IPS DF 19.7 (cell line): ENCODE data around the gene GPR176.

ENCODE experiments used
- DNase-seq: peaks from one replicate; pipeline ENCODE4 v3.0.0-alpha.2; 2013; ENCODE audit warnings: low read depth, low spot score

The GPR176 gene

DNA sequence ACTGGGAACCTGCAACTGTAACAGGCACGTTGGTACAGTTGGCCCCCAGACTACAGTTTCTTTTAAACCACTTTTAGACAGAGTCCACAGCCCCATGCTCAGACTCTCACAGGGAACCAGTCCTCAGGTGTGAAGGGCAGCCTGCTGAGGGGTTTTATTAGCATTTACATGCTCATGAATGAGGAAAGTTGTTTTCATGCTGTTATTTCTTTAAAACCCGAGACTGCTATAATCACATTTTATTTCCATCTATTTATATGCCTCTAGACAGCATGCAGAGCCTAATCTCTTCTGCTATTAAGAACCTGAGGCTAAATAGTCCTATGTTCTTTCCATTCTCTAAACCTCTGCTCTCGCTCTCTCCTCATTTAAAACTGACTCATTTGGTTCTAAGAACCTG, 111.2 kb downstream of the GPR176 start:
- no peak for DNase-seq

DNA sequence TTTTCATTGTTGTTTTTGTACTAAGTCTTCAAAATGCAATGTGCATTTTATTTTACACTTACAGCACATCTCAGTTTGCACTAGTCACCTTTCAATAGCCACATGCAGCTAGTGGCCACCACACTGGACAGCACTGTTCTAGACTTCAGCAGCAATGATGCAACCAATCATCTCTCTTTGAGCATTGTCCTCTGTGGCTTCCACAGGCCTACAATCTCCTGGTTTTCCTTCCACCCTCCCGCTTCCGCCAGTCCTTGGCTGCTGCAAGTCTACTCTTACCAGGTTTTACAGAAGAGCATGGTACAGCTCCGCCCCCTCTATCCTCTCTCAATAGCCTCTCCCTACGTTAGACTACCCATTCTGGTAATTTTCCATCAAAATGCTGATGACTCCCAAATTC, 112.3 kb downstream of the GPR176 start:
- DNase-seq, result no peak

- DNase-seq, result no peak
Observed at GRCh38 chr15:39804026-39804425, 116.0 kb downstream of the GPR176 start.

GRCh38 chr15:39803016-39803415, 117.0 kb downstream of the GPR176 start:
- DNase-seq, result no peak

DNA sequence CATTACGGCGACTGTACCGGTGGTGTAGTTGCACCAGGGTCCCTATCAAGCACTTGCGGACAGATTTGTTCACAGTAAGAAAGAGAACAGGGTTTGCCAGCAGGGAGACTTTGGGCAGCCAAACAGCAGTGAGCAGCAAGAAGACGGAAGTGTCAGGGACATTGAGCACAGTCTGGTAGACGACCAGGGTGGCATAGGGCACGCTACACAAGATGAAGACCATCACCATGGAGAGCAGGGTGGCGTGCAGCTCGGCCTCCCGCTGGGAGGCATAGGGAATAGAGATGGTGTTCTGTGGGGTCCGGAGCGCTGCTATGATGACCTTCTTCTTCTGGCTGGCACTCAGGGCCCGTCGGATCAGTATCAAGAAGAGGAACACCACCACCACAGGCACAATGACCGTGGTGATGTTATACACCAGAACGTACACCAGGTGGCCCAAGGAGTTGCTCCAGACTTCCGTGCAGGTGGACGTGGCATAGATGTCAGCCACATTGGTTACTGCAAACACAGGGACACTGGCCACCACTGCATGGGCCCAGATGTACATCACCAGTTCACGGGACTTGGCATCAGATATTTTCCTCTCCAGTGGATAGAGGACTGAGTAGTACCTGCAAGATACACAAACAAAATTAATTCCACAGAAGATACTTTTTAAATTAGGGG, 118.3 kb downstream of the GPR176 start:
- no peak for DNase-seq

GRCh38 chr15:39799552-39800011, 120.5 kb downstream of the GPR176 start:
- no peak for DNase-seq

- DNase-seq, result no peak
Observed at GRCh38 chr15:39798382-39798781, 121.7 kb downstream of the GPR176 start.

- no peak for DNase-seq
Observed at GRCh38 chr15:39797407-39797806, 122.7 kb downstream of the GPR176 start.

DNA sequence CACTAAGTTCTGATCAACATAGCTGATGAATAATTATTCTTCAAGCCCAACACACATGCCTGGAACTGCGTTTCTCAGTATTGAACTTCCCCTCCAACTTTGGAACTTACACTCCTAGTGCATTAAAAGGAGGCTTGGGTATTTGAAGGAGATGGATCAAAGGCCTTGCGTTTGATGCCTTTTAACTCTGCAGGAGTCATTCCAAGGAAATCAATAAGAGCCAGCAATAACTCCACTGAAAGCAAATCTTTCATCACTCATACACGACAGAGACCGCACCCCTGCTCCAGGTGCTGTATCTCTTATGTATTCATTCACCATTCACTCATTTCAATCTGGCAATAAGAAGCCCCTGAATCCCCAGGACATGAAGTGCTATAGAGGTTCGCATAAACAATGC, 123.5 kb downstream of the GPR176 start:
- DNase-seq, result no peak

- no peak for DNase-seq
Observed at GRCh38 chr15:39795486-39795885, 124.6 kb downstream of the GPR176 start.

- DNase-seq, result no peak
Observed at GRCh38 chr15:39794954-39795353, 125.1 kb downstream of the GPR176 start.

- DNase-seq, result no peak
Observed at GRCh38 chr15:39793923-39794322, 126.1 kb downstream of the GPR176 start.

DNA sequence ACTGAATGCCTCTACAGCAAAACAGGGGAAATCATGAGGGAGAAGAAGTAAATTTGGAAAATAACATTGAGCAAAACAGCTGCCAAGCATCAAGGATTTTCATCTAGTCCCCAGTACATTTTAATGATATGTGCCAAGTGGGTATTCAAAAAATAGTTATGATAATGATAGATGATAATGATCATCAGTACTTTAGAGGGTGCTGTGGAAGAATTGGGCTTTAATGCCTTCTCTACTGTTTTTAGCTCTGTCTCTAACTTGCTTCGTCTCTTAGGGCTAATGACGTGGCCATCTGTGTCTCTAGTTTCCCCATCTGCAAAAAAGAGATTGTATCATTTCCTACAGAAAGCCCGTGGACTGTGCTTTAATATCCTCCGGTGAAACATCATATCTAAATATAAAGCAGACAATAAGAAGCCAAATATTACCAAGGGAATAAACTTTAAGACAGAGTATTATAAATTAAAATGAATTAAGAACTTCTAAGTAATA, 127.2 kb downstream of the GPR176 start:
- DNase-seq, result no peak

- DNase-seq, result no peak
Observed at GRCh38 chr15:39792025-39792843, 127.8 kb downstream of the GPR176 start.

- no peak for DNase-seq
Observed at GRCh38 chr15:39789736-39790135, 130.3 kb downstream of the GPR176 start.

GRCh38 chr15:39788800-39789565, 131.1 kb downstream of the GPR176 start:
- no peak for DNase-seq

GRCh38 chr15:39788108-39788507, 132.0 kb downstream of the GPR176 start:
- no peak for DNase-seq

- DNase-seq, result no peak
Observed at GRCh38 chr15:39787479-39787878, 132.6 kb downstream of the GPR176 start.

DNA sequence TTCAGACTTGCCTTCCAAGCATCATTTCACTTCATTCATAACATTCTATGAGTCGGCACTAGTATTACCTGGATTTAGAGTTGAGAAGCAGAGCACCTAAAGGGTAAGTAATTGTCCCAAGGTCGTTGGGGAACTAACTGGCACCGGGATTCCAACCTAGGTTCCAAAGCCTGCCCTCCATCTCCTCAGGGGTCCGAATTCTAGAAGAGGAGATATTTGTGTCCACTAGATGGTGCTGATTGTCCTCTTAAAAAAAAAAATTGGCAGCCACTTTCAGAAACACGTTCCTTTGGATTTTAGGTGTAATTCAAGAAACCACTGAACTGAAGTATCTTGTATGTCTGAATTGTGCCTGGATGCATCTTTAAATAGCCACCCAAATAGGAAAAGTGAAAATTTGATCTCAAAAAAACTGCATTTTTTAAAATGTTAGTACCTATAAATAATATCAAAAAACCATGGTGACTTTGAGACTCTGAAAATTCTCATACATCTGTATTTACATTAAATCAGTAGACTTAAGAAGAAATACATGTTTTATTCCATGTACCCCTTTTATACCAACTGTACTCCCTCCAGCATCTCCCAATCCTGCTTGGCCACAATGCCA, 133.5 kb downstream of the GPR176 start:
- no peak for DNase-seq

DNA sequence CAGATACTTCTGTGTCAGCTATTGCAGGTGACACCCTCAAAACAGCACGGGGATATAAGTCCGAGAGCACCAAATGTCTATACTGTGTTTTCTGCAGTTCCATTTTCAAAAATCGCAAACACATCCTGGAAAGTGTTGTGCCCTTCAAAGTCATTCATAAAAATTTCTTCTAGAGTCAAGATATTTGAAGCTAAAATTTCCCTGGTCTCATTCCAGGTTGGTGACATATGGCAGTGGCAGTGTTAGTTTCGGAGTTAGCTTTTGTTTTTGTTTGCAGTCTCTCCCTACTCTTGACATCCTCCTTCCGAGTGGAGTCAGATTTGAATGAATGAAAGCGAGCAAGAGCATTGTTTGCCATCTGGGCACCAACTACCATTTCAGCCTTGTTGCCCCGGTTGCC, 134.2 kb downstream of the GPR176 start:
- no peak for DNase-seq

DNA sequence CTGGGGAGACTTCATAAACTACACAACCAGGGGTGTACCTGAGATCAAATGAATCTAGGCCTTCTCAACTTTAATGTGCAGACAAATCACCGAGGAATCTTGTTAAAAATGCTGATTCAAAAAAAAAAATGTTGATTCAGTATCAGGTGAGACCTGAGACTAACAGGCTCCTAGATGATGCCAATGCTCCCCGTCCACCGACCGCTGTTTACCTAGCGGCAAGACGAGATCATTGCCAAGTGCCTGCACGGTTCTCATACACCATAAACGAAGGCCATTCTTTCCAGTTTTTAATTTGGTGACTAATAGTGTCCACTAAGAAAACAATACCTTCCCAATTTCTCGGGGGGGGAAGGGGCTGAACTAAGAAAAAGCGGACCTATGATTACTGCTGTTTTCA, 134.9 kb downstream of the GPR176 start:
- DNase-seq, result no peak

GRCh38 chr15:39784638-39785037, 135.4 kb downstream of the GPR176 start:
- DNase-seq, result no peak
